GM04503 (cell line): ENCODE measurements around the gene THTPA.
"Not testable (repeated sequence)": the region's sequence is repeated elsewhere in the genome, so short reads cannot be mapped to it uniquely, and the experiment has no call there.

ENCODE experiments used
- DNase-seq: peaks from one replicate; pipeline ENCODE4 v3.0.0-alpha.2; 2012; ENCODE audit warnings: low read depth

THTPA gene

GRCh38 chr14:23583761-23584526 lies 27.9 kb downstream of the THTPA start:
- DNase-seq: not testable (repeated sequence)

GRCh38 chr14:23584527-23585203 lies 28.6 kb downstream of the THTPA start:
- not testable (repeated sequence) for DNase-seq

- no peak for DNase-seq
Measured at GRCh38 chr14:23588884-23589598, 33.0 kb downstream of the THTPA start.

GRCh38 chr14:23589606-23590005 lies 33.5 kb downstream of the THTPA start:
- DNase-seq: no peak

- no peak for DNase-seq
Measured at GRCh38 chr14:23590198-23590597, 34.1 kb downstream of the THTPA start.

GRCh38 chr14:23594191-23594590 lies 38.1 kb downstream of the THTPA start:
- not testable (repeated sequence) for DNase-seq

GRCh38 chr14:23600322-23600707 lies 44.2 kb downstream of the THTPA start:
- no peak for DNase-seq

- no peak for DNase-seq
Measured at GRCh38 chr14:23600806-23601205, 44.7 kb downstream of the THTPA start.

- DNase-seq: no peak
Measured at GRCh38 chr14:23601424-23601823, 45.4 kb downstream of the THTPA start.

- no peak for DNase-seq
Measured at GRCh38 chr14:23601845-23602180, 45.7 kb downstream of the THTPA start.

GRCh38 chr14:23602181-23603095 lies 46.4 kb downstream of the THTPA start:
- DNase-seq: no peak

GRCh38 chr14:23603103-23603502 lies 47.0 kb downstream of the THTPA start:
- no peak for DNase-seq

GRCh38 chr14:23604148-23604547 lies 48.1 kb downstream of the THTPA start:
- DNase-seq: no peak

- no peak for DNase-seq
Measured at GRCh38 chr14:23604675-23605170, 48.7 kb downstream of the THTPA start.

GRCh38 chr14:23605931-23606585 lies 50.0 kb downstream of the THTPA start:
- DNase-seq: no peak

GRCh38 chr14:23608454-23608853 lies 52.4 kb downstream of the THTPA start:
- DNase-seq: no peak

GRCh38 chr14:23609001-23609400 lies 52.9 kb downstream of the THTPA start:
- no peak for DNase-seq

GRCh38 chr14:23609411-23610089 lies 53.5 kb downstream of the THTPA start:
- DNase-seq: not testable (repeated sequence)
